CD8-positive, alpha-beta memory T cell (primary cell): ENCODE results near the gene FKRP. TPM values are rescaled to one million over a fixed set of nuclear protein-coding genes. Genes with fewer than 3 reads are reported as not detected.
"Not testable (repeated sequence)": the region's sequence is repeated elsewhere in the genome, so short reads cannot be mapped to it uniquely, and the experiment has no call there.

Source experiments
- CTCF ChIA-PET: fragments of 350-600 bp; sonication (Branson Sonifier 250); formaldehyde crosslinking; loops from one replicate; lab custom pipeline; 2021; ENCODE audit warnings: antibody characterized with exemption; lab: Charles Lee
- POLR2A ChIA-PET: fragments of 350-600 bp; sonication (Branson Sonifier 250); formaldehyde crosslinking; loops from one replicate; lab custom pipeline; 2021; ENCODE audit warnings: antibody characterized with exemption; lab: Charles Lee
- DNase-seq, 5 donors: peaks; one replicate each; pipeline versions ENCODE4 v3.0.0 to v3.0.0-alpha.2; 2020 to 2022; ENCODE audit warnings: mixed read lengths in 1 of 5
- H3K27ac ChIP-seq: one replicate; pipeline ENCODE4 v1.7.0; 2013; ENCODE audit warnings: low read depth, mild to moderate bottlenecking, low read length, moderate library complexity
- H3K27me3 ChIP-seq: 2 replicates; pipeline ENCODE4 v1.7.0; 2013; ENCODE audit warnings: low read length, mild to moderate bottlenecking; ENCODE audit not compliant: insufficient read depth, poor library complexity, severe bottlenecking
- H3K36me3 ChIP-seq: 2 replicates; pipeline ENCODE4 v1.7.0; 2013; ENCODE audit warnings: mild to moderate bottlenecking, low read length, moderate library complexity; ENCODE audit not compliant: insufficient read depth
- H3K4me1 ChIP-seq: 2 replicates; pipeline ENCODE4 v1.7.0; 2013; ENCODE audit warnings: mild to moderate bottlenecking, low read length, moderate library complexity; ENCODE audit not compliant: insufficient read depth
- H3K4me3 ChIP-seq: 2 replicates; pipeline ENCODE4 v1.7.0; 2013; ENCODE audit warnings: mild to moderate bottlenecking, low read length
- H3K9me3 ChIP-seq: 2 replicates; pipeline ENCODE4 v1.7.0; 2013; ENCODE audit warnings: mild to moderate bottlenecking, low read length
- H3K27ac Mint-ChIP-seq, 8 donors: one replicate each; pipeline ENCODE4 v1.8.0; 2020 to 2021; ENCODE audit warnings: mixed read lengths in 8 of 8, mild to moderate bottlenecking in 6 of 8, inconsistent platforms in 3 of 8, moderate library complexity in 3 of 8
- H3K27me3 Mint-ChIP-seq, 2 donors: one replicate each; pipeline ENCODE4 v1.8.0; 2020 to 2021; ENCODE audit warnings: mixed read lengths in 2 of 2, mild to moderate bottlenecking in 1 of 2, moderate library complexity in 1 of 2
- H3K36me3 Mint-ChIP-seq, 3 donors: one replicate each; pipeline ENCODE4 v1.8.0; 2020 to 2021; ENCODE audit warnings: mixed read lengths in 3 of 3, inconsistent platforms in 1 of 3, mild to moderate bottlenecking in 1 of 3
- H3K4me1 Mint-ChIP-seq, 3 donors: one replicate each; pipeline ENCODE4 v1.8.0; 2020 to 2021; ENCODE audit warnings: mixed read lengths in 3 of 3, inconsistent platforms in 1 of 3, mild to moderate bottlenecking in 1 of 3
- H3K4me3 Mint-ChIP-seq, 7 donors: one replicate each; pipeline ENCODE4 v1.8.0; 2020 to 2021; ENCODE audit warnings: mixed read lengths in 7 of 7, mild to moderate bottlenecking in 6 of 7, moderate library complexity in 4 of 7, inconsistent platforms in 2 of 7
- H3K9me3 Mint-ChIP-seq, 5 donors: one replicate each; pipeline ENCODE4 v1.8.0; 2020 to 2022; ENCODE audit warnings: mixed read lengths in 5 of 5, mild to moderate bottlenecking in 3 of 5, moderate library complexity in 2 of 5, inconsistent platforms in 1 of 5
- polyA plus RNA-seq: library from polyadenylated mRNA; unstranded; fragments of 300-500 nt; fragmentation: Illumina TruSeq; gene quantifications from one replicate; pipeline ENCODE4 v1.2.3, GENCODE V29; 2021
- total RNA-seq, 2 experiments: library from RNA; stranded (reverse); gene quantifications; one replicate each; pipeline ENCODE4 v1.2.3, GENCODE V29; 2021

FKRP gene
- total and polyA plus RNA-seq, 3 experiments from 2014 or later: 6.4 to 24.4 (median 21.6) TPM

GRCh38 chr19:46756544-46756888, 10.7 kb downstream of the FKRP start:
- H3K27me3 Mint-ChIP-seq: no peaks in the 10 kb centered on the region
- H3K9me3 Mint-ChIP-seq: no peaks in the 10 kb centered on the region
- peaks cover 7 to 16% (median 8%) of the 10 kb centered on the region in 3 donors for H3K4me1 Mint-ChIP-seq
- peaks cover 0 to 22% (median 2%) of the 10 kb centered on the region in 3 donors for H3K36me3 Mint-ChIP-seq
- no peak for DNase-seq
- Histone ChIP-seq H3K4me1 (no peaks in the 10 kb centered on the region), H3K27me3 (no peaks in the 10 kb centered on the region), H3K27ac (no peak overlapping the region), H3K36me3 (peaks cover 4% of the 10 kb centered on the region), H3K9me3 (no peaks in the 10 kb centered on the region), H3K4me3 (no peak overlapping the region)
- H3K4me3 Mint-ChIP-seq: no peak overlapping the region
- POLR2A ChIA-PET: no interaction called here
- CTCF ChIA-PET: interaction anchor here (1.1 to 6.5 kb wide), 6 partner anchors 10 to 84 kb away, joined by 3 to 89 read pairs (median 6); no protein-coding TSS in a partner anchor
- no peak overlapping the region for H3K27ac Mint-ChIP-seq

- POLR2A ChIA-PET: no interaction called here
- Histone ChIP-seq H3K27me3 (no peaks in the 10 kb centered on the region), H3K4me1 (no peaks in the 10 kb centered on the region), H3K36me3 (peaks cover 4% of the 10 kb centered on the region), H3K9me3 (no peaks in the 10 kb centered on the region), H3K27ac (no peak overlapping the region), H3K4me3 (no peak overlapping the region)
- H3K36me3 Mint-ChIP-seq: peaks cover 0 to 13% (median 0%) of the 10 kb centered on the region in 3 donors
- peak overlapping the region in 1 of 8 donors; percentile 9 for H3K27ac Mint-ChIP-seq
- CTCF ChIA-PET: interaction anchor here (1.9 to 6.5 kb wide), 2 partner anchors 29 to 82 kb away, joined by 7 to 89 read pairs; partner anchors contain the start of gene SLC1A5
- peaks cover 4 to 10% (median 4%) of the 10 kb centered on the region in 3 donors for H3K4me1 Mint-ChIP-seq
- DNase-seq: no peak
- no peaks in the 10 kb centered on the region for H3K27me3 Mint-ChIP-seq
- H3K9me3 Mint-ChIP-seq: no peaks in the 10 kb centered on the region
- H3K4me3 Mint-ChIP-seq: no peak overlapping the region
These were observed 13.3 kb downstream of the FKRP start for GRCh38 chr19:46759206-46759605.

- ChIA-PET CTCF (interaction anchor here (1.1 kb wide), 1 partner anchor 81 kb away, joined by 3 read pairs; no protein-coding TSS in a partner anchor), POLR2A (no interaction called here)
- Mint-ChIP-seq H3K27ac (no peak overlapping the region), H3K4me1 (peaks cover 4 to 10% (median 4%) of the 10 kb centered on the region in 3 donors), H3K27me3 (no peaks in the 10 kb centered on the region), H3K9me3 (no peaks in the 10 kb centered on the region), H3K4me3 (no peak overlapping the region), H3K36me3 (peaks cover 0 to 13% (median 0%) of the 10 kb centered on the region in 3 donors)
- DNase-seq: no peak
- Histone ChIP-seq H3K27me3 (no peaks in the 10 kb centered on the region), H3K36me3 (peaks cover 4% of the 10 kb centered on the region), H3K27ac (no peak overlapping the region), H3K9me3 (no peaks in the 10 kb centered on the region), H3K4me1 (no peaks in the 10 kb centered on the region), H3K4me3 (no peak overlapping the region)
These were observed 14.0 kb downstream of the FKRP start for GRCh38 chr19:46759817-46760333.

GRCh38 chr19:46760363-46760762, 14.5 kb downstream of the FKRP start:
- ChIA-PET CTCF (interaction anchor here (1.1 kb wide), 1 partner anchor 80 kb away, joined by 3 read pairs; no protein-coding TSS in a partner anchor), POLR2A (no interaction called here)
- Histone ChIP-seq H3K4me1 (no peaks in the 10 kb centered on the region), H3K4me3 (no peak overlapping the region), H3K27ac (no peak overlapping the region), H3K36me3 (peaks cover 4% of the 10 kb centered on the region), H3K27me3 (no peaks in the 10 kb centered on the region), H3K9me3 (no peaks in the 10 kb centered on the region)
- Mint-ChIP-seq H3K4me1 (peaks cover 4 to 10% (median 4%) of the 10 kb centered on the region in 3 donors), H3K36me3 (peaks cover 0 to 12% (median 0%) of the 10 kb centered on the region in 3 donors), H3K27me3 (no peaks in the 10 kb centered on the region), H3K27ac (no peak overlapping the region), H3K4me3 (no peak overlapping the region), H3K9me3 (no peaks in the 10 kb centered on the region)
- no peak for DNase-seq

- H3K4me1 ChIP-seq, H3K9me3 Mint-ChIP-seq, H3K27me3 ChIP-seq, H3K36me3 ChIP-seq, H3K4me3 ChIP-seq, H3K27me3 Mint-ChIP-seq, POLR2A ChIA-PET, DNase-seq, H3K4me3 Mint-ChIP-seq, H3K27ac ChIP-seq, H3K9me3 ChIP-seq, H3K27ac Mint-ChIP-seq, H3K4me1 Mint-ChIP-seq: not testable (repeated sequence)
- CTCF ChIA-PET: interaction anchor here (1.1 kb wide), 1 partner anchor 80 kb away, joined by 3 read pairs; no protein-coding TSS in a partner anchor
- peaks cover 0 to 12% (median 0%) of the 10 kb centered on the region in 3 donors for H3K36me3 Mint-ChIP-seq
These were observed 15.0 kb downstream of the FKRP start for GRCh38 chr19:46760897-46761296.

GRCh38 chr19:46761418-46761831, 15.6 kb downstream of the FKRP start:
- Mint-ChIP-seq H3K27ac (no peak overlapping the region), H3K9me3 (no peaks in the 10 kb centered on the region), H3K27me3 (no peaks in the 10 kb centered on the region), H3K4me3 (no peak overlapping the region), H3K4me1 (peaks cover 4 to 10% (median 4%) of the 10 kb centered on the region in 3 donors), H3K36me3 (peaks cover 0 to 10% (median 0%) of the 10 kb centered on the region in 3 donors)
- Histone ChIP-seq H3K27me3 (no peaks in the 10 kb centered on the region), H3K4me1 (no peaks in the 10 kb centered on the region), H3K9me3 (no peaks in the 10 kb centered on the region), H3K4me3 (no peak overlapping the region), H3K27ac (no peak overlapping the region), H3K36me3 (peaks cover 4% of the 10 kb centered on the region)
- no peak for DNase-seq
- CTCF ChIA-PET: no interaction called here
- POLR2A ChIA-PET: no interaction called here

GRCh38 chr19:46762245-46762890, 16.5 kb downstream of the FKRP start:
- H3K9me3 Mint-ChIP-seq: no peaks in the 10 kb centered on the region
- Histone ChIP-seq H3K4me1 (no peaks in the 10 kb centered on the region), H3K27ac (no peak overlapping the region), H3K9me3 (no peaks in the 10 kb centered on the region), H3K4me3 (no peak overlapping the region), H3K27me3 (no peaks in the 10 kb centered on the region), H3K36me3 (no peaks in the 10 kb centered on the region)
- no peak for DNase-seq
- H3K4me1 Mint-ChIP-seq: peaks cover 6 to 8% (median 7%) of the 10 kb centered on the region in 3 donors
- ChIA-PET POLR2A (no interaction called here), CTCF (no interaction called here)
- no peak overlapping the region for H3K27ac Mint-ChIP-seq
- H3K4me3 Mint-ChIP-seq: no peak overlapping the region
- peaks cover 0 to 3% (median 0%) of the 10 kb centered on the region in 3 donors for H3K36me3 Mint-ChIP-seq
- peaks cover 0 to 1% of the 10 kb centered on the region in 2 donors for H3K27me3 Mint-ChIP-seq

GRCh38 chr19:46764817-46765291, 19.0 kb downstream of the FKRP start:
- ChIA-PET POLR2A (interaction anchor here (0.5 kb wide), 1 partner anchor 14 kb away, joined by 3 read pairs; no protein-coding TSS in a partner anchor), CTCF (interaction anchor here (0.9 to 3.2 kb wide), 5 partner anchors 8 to 151 kb away, joined by 3 to 23 read pairs (median 4); no protein-coding TSS in a partner anchor)
- peaks cover 4 to 6% (median 4%) of the 10 kb centered on the region in 3 donors for H3K4me1 Mint-ChIP-seq
- H3K4me3 Mint-ChIP-seq: no peak overlapping the region
- Histone ChIP-seq H3K9me3 (no peaks in the 10 kb centered on the region), H3K36me3 (no peaks in the 10 kb centered on the region), H3K27ac (no peak overlapping the region), H3K4me1 (no peaks in the 10 kb centered on the region), H3K4me3 (no peak overlapping the region), H3K27me3 (no peaks in the 10 kb centered on the region)
- no peak overlapping the region for H3K27ac Mint-ChIP-seq
- H3K36me3 Mint-ChIP-seq: no peaks in the 10 kb centered on the region
- no peaks in the 10 kb centered on the region for H3K9me3 Mint-ChIP-seq
- no peak for DNase-seq
- peaks cover 0 to 1% of the 10 kb centered on the region in 2 donors for H3K27me3 Mint-ChIP-seq
